IPS DF 19.7 (cell line): ENCODE measurements around the gene ZDHHC8.

Source experiments
- DNase-seq: peaks from one replicate; pipeline ENCODE4 v3.0.0-alpha.2; 2013; ENCODE audit warnings: low read depth, low spot score

Gene ZDHHC8

DNA sequence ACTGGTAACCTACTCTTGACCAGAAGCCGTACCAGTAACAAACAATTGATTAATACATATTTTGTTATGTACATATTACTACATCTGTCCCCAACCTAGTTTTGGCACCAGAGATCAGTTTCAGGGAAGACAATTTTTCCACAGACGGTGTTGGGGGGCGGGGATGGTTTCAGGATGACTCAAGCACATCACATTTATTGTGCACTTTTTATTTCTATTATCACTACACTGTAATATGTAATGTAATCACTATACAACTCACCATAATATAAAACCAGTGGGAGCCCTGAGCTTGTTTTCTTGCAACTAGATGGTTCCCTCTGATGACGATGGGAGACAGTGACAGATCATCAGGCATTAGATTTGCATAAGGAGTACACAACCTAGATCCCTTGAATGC lies 36.1 kb upstream of the ZDHHC8 start:
- DNase-seq = no peak

DNA sequence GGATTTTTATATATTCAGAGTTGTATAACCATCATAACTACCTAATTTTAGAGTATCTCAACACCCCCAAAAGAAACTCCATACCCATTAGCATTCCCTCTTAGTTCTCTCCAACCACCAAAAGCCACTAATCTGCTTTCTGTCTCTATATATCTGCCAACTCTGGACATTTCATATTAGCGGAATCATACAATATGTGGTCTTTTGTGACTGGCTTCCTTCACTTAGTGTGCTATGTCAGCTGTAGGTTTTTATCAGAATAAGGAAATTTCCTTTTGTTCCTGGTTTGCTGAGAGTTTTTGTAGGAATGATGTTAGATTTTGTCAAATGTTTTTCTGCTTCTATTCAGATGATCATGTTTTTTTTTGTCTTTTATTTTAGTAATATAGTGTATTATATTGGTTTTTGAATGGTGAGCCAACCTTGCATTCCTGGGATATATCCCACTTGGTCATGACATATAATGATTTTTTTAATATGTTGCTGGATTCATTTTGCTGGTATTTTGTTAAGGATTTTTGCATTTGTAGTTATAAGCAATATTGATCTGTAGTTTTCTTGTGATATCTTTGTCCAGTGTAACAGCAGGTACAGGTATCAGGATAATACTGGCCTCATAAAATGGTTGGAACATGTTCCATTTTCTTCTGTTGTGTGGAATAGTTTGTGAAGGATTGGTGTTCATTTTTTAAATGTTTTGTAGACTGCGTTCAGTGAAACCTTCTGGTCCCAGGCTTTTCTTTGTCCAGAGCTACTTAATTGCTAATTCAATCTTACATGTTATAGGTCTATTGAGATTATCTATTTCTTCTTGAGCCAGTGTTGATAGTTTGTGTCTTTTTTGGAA lies 34.8 kb upstream of the ZDHHC8 start:
- DNase-seq = no peak

- DNase-seq = no peak
Observed at GRCh38 chr22:20099099-20099711, 32.4 kb upstream of the ZDHHC8 start.

GRCh38 chr22:20101638-20102037 lies 30.0 kb upstream of the ZDHHC8 start:
- DNase-seq = no peak

DNA sequence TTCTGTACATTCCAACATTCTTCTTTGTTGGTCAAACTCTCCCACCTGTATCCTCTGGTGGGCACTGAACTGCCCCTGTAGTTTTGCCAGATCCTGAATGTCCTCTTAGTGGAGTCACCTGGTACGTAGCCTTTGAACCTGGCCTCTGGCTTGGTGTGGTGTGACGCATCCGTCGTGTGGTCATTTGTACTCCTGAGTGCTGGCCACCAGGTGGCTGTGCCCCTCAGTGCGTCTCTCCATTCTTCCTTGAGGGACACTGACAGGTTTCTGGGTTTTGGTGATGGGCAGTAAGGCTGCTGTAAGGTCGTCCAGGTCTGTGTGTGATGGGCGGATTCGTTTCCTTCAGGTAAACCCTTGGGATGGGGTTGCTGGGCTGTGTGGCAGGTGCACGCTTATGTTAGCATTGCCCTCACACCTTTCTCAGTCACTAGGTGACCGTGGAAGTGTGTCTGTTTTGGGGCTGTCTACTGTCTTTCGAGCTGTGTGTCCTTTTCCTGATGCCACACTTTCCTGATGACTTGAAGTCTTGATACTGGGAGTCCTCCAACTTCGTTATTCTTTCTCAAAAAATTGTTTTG lies 29.3 kb upstream of the ZDHHC8 start:
- DNase-seq = no peak

- no peak for DNase-seq
Observed at GRCh38 chr22:20105456-20106204, 26.0 kb upstream of the ZDHHC8 start.

- no peak for DNase-seq
Observed at GRCh38 chr22:20106205-20106848, 25.3 kb upstream of the ZDHHC8 start.

DNA sequence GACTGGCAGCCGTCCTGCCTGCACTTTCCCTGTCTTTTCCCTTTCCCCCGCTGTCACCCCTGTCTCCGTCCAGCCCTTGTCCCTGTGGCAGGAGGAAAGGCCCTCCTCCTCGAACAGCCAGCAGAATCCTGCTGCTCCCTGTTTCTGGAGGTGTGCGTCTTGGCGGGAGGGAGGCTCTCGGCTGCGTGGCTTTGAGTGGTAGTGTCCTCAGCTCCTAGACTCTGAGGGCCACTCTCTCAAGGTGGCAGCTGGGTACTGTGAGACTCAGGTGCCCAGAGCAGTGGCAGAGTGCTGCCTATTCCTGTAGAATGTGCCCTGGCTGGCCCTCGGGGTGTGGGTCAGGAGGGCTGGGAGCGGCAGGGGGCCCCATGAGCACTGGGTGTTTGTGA lies 24.8 kb upstream of the ZDHHC8 start:
- no peak for DNase-seq

- DNase-seq = no peak
Observed at GRCh38 chr22:20107471-20107901, 24.1 kb upstream of the ZDHHC8 start.

- no peak for DNase-seq
Observed at GRCh38 chr22:20107951-20108756, 23.4 kb upstream of the ZDHHC8 start.

- DNase-seq = no peak
Observed at GRCh38 chr22:20108757-20109230, 22.8 kb upstream of the ZDHHC8 start.

DNA sequence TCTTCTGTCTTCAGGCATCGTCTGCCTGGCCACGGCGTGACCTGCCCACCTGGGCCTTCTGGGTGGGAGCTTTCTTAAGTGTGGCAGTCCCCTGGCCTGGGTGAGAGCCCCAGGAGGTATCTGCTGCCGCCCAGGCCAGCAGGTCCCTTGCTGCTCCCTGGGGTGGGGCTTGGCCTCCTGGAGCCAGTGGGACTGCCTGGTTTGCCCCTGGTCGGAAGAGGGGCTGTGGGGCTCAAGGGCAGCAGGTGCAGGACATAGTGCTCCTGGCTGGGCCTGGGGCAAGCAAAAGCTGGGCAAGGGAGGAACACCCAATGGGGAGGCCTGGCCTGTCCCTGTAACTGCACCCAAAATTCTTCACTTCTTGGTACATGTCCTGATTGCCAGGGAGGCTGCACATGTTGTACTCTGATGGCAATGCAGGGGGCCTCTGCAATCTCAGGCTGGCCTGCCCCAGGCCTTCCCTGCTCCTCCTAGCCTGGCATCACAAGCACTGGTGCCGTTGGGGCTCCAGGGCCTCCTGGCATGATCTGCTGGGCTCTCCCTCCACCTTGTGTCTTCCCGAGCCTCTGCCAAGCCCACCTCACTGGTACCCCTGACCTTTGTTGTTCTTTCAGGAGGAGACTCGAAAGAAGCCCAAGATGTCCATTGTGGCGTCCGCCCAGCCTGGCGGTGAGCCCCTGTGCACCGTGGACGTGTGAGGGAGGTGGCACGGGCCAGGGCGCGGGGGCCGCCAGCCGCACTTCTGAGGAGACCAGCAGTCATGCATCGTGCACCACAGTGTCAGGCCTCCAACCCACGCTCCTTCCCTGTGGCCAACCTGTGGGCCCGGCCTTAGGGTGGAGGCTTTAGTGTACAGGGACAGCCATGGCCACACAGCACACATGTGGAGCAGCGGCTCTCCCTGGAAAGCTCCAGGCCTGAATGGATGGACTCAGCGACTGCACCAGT lies 21.9 kb upstream of the ZDHHC8 start:
- DNase-seq = no peak

DNA sequence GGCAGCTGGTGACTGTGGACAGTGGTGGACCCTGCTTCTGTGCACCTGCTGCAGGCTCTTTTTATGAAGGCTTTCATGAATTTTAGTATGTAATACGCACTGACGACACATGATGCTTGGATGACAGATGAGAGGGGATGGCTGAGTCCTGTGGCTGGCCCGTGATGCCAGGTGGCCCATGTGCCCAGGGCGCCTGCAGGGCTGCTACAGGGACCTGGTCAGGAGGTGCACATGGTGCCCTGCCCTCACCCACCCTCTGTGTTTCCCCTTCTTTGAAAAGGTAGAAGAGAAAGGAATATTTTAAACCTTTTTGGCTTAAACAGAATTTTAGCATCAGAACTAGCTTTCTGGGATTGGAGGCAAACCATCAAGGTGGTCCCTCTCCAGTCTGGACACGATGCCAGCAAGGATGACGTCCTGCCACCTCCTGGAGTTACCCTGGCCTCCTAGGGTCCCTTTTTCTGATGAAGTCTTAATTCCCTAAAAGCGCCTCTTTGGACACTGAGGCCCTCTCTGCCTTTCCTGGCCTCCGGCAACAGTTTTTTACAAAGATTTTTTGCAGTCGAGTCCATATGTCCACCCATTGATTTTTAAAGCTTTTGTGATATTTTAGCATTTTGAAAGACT lies 21.1 kb upstream of the ZDHHC8 start:
- no peak for DNase-seq

DNA sequence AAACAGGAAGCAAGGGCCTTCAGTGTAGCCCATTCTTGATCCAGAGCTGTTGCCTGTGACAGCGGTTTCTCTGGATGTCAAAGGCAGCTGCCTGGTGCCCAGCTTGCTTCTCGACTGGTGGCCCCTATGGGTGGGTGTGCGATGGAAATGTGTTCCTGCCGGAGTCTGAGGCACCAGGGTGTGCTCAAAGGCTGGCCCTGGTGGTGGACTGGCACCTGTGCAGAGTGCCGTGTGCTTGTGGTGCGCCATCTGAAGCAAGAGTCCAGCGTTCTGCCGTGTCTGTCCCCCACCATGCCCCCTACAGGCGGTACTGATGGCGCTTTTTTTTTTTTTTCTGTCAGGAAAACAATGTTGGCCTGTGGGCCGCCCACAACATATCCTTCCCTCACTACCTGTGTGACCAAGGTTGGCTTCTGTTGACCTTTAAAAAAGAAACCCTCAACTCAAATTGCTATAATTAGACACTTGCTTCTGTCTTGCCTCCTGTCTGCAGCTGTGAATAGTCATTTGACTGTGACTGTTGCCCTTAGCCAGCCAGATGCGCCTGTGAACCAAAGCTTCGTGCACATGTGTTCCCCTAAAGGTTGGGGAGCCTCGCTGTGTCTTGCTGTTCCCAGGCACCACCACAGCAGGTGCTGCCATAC lies 20.4 kb upstream of the ZDHHC8 start:
- no peak for DNase-seq

DNA sequence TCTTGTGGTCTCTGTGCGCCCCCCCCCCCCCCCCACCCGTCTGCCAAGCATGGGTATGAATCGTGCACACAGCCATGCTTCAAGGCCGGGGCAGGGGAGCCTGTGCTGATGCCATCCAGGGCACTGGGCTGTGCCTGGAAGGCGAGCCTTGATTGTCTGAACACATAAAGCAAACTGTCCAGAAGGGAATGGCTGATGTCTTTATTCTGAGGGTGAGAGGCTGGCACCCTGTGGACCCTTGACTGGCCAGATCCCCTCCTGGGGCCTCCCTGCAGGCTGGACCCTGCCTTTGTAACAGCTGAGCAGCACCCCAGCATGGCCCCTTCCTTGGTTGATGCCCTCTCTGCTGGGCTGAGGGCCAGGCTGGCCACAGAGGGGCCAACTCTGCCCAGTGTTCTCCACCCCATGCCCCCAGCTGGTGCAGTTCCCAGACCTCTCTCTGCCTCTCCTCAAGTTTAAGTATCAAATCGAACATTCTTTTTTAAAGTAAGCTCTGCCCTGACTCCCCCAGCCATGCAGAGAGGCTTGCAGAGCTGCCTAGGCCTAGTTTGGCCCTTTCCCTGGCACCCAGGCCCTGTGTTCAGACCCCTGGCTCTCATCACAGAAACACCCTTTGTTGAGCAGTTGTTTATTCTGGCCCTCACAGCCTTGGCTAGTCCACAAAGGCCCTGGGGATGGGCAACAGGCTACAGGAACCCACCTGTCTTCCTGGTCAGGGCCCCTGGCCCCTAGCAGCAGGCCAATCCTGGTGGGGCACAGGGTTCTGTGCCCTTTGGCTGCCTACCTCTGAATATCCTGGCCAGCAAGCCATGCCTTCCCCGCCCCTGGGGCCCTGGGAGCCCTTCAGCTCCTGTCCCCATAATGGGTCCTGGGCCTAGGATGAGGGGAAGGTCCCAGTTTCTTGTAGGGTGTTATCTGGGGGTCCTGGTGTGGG lies 19.6 kb upstream of the ZDHHC8 start:
- no peak for DNase-seq

DNA sequence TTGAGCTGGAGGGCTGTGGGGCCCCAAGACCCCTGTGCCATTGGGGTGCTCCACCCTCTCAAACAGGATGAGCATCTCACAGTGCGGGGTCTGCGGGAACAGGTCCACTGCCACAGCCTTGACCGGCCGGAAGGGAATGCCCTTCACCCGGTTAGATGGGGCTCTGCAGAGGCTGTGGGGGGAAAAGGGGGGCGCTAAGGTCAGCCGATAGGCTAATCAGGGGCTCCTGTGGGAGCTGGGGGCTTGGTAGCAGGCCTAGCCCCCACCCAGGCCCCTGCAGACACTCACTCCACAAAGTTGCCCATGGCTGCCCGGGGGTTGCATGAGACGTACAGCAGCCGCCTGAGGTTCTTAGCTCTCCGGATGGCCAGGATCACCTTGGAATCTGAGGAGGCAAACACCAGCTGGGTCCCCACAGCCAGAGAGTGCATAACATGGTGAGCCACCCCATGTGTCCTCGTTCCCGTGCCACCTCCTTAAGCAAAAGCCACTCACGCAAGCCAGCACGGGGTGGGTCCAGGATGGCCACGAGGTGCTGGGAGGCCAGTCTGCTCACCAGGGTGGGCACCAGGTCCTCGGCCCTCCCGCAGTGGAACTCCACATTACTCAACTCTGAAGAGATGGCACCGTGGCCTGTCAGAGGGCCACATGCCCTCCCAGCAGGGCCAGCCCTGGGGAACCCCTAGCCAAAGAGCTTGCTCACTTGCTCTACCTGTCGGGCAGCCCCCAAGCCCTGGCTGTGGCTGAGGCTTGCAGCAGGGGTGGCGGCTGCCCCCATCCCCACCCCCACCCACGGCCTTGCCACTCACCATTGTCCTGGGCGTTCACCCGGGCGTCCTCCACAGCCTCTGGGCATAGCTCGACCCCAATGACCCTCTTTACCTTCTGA lies 18.7 kb upstream of the ZDHHC8 start:
- no peak for DNase-seq
